Endothelial cell of umbilical vein (primary cell): Measurements from ENCODE around the gene NR5A2. TPM values are rescaled to one million over a fixed set of nuclear protein-coding genes. Genes with fewer than 3 reads are reported as not detected.

Experiments used
- BruUV-seq: library from RNA; stranded (reverse); fragments of 400-500 nt; replicated peaks from 2 replicates; lab custom pipeline; 2021; lab: Mats Ljungman, UMichigan
- CTCF ChIA-PET: fragments of 300-600, 350-600 bp; sonication (Branson Sonifier 250); formaldehyde crosslinking; loops from one replicate; lab custom pipeline; 2021; ENCODE audit warnings: antibody characterized with exemption, inconsistent platforms; lab: Charles Lee
- POLR2A ChIA-PET: fragments of 300-600, 350-600 bp; sonication (Branson Sonifier 250); formaldehyde crosslinking; loops from one replicate; lab custom pipeline; 2021; ENCODE audit warnings: antibody characterized with exemption, inconsistent platforms; lab: Charles Lee
- DNase-seq: peaks from one replicate; pipeline ENCODE4 v3.0.0-alpha.2; 2011; ENCODE audit warnings: low read depth, low spot score
- FAIRE-seq: peaks from 2 replicates; lab custom pipeline; 2011; peaks lifted over from hg19 to GRCh38; lab: Jason Lieb, UNC
- H2AFZ ChIP-seq: 2 replicates; pipeline ENCODE4 v1.6.0; 2012; ENCODE audit warnings: low read depth, low read length, control low read depth, inconsistent platforms
- H3K27ac ChIP-seq: 2 replicates; pipeline ENCODE4 v1.5.1; 2011; ENCODE audit warnings: low read depth, mild to moderate bottlenecking, control low read depth, low read length, moderate library complexity; ENCODE audit not compliant: insufficient read depth
- H3K27me3 ChIP-seq, 2 experiments: 2 replicates each; pipeline versions ENCODE4 v1.6.0 to v1.6.1; 2011; ENCODE audit warnings: low read length in 2 of 2, mixed read lengths in 1 of 2; ENCODE audit not compliant: control insufficient read depth in 2 of 2, insufficient read depth in 2 of 2
- H3K36me3 ChIP-seq, 2 experiments: 2 replicates in 1 of 2; 3 replicates in 1 of 2; pipeline ENCODE4 v1.5.1; 2011; ENCODE audit warnings: low read length in 2 of 2, mild to moderate bottlenecking in 1 of 2, moderate library complexity in 1 of 2; ENCODE audit not compliant: control insufficient read depth in 2 of 2, insufficient read depth in 2 of 2; ENCODE audit errors: extremely low read depth in 1 of 2
- H3K4me1 ChIP-seq: 3 replicates; pipeline ENCODE4 v1.5.1; 2011; ENCODE audit warnings: mild to moderate bottlenecking, low read length; ENCODE audit not compliant: control insufficient read depth, insufficient read depth; ENCODE audit errors: extremely low read depth
- H3K4me2 ChIP-seq: 2 replicates; pipeline ENCODE4 v1.6.1; 2011; ENCODE audit warnings: low read length, control low read depth, mixed read lengths; ENCODE audit not compliant: insufficient read depth
- H3K4me3 ChIP-seq, 3 experiments: fragments of 200-600 bp in 1 of 3; sonication (generic), shearing (Covaris generic) in 1 of 3; replicated peaks in 1 of 3; 2 replicates each; pipeline ENCODE4 v1.5.1; 2011 to 2016; ENCODE audit warnings: control low read depth in 3 of 3, low read length in 3 of 3, mild to moderate bottlenecking in 2 of 3, inconsistent platforms in 1 of 3, low read depth in 1 of 3, moderate library complexity in 1 of 3; ENCODE audit not compliant: insufficient read depth in 1 of 3
- H3K79me2 ChIP-seq: 2 replicates; pipeline ENCODE4 v1.6.0; 2012; ENCODE audit warnings: low read length, inconsistent platforms; ENCODE audit not compliant: control insufficient read depth, insufficient read depth
- H3K9ac ChIP-seq: replicated peaks from 2 replicates; pipeline ENCODE3; 2011; ENCODE audit warnings: low read length, control low read depth; ENCODE audit not compliant: insufficient read depth; ENCODE audit errors: extremely low read depth
- H3K9me1 ChIP-seq: replicated peaks from 3 replicates; pipeline ENCODE4 v1.6.0; 2011; ENCODE audit warnings: mild to moderate bottlenecking, low read length; ENCODE audit not compliant: control insufficient read depth, insufficient read depth; ENCODE audit errors: extremely low read depth
- H3K9me3 ChIP-seq: replicated peaks from 2 replicates; pipeline ENCODE4 v1.5.1; 2012; ENCODE audit warnings: low read length, inconsistent platforms; ENCODE audit not compliant: control insufficient read depth, insufficient read depth
- H4K20me1 ChIP-seq: replicated peaks from 2 replicates; pipeline ENCODE3; 2011; ENCODE audit warnings: mild to moderate bottlenecking, low read length; ENCODE audit not compliant: control insufficient read depth, insufficient read depth; ENCODE audit errors: extremely low read depth
- CTCF ChIP-seq, 2 donors: IDR thresholded peaks; 1 replicate in 1 of 2; 2 replicates in 1 of 2; pipeline ENCODE4 v1.5.1; 2011; ENCODE audit warnings: low read length in 2 of 2, mild to moderate bottlenecking in 2 of 2, moderate library complexity in 2 of 2, control low read depth in 1 of 2, inconsistent platforms in 1 of 2, low read depth in 1 of 2; ENCODE audit not compliant: insufficient read depth in 1 of 2; ENCODE audit errors: extremely low read depth in 1 of 2
- EZH2 ChIP-seq: IDR thresholded peaks from 2 replicates; pipeline ENCODE4 v1.6.1; 2012; ENCODE audit warnings: borderline replicate concordance, low read depth, mild to moderate bottlenecking, moderate library complexity, low read length, inconsistent platforms; ENCODE audit not compliant: severe bottlenecking
- FOS ChIP-seq: IDR thresholded peaks from 2 replicates; pipeline ENCODE4 v1.6.1; 2011; ENCODE audit warnings: mild to moderate bottlenecking, low read length, moderate library complexity, borderline replicate concordance; ENCODE audit not compliant: insufficient read depth
- GATA2 ChIP-seq: IDR thresholded peaks from 2 replicates; pipeline ENCODE4 v1.7.0; 2011; ENCODE audit warnings: low read depth, mild to moderate bottlenecking, moderate library complexity, mixed read lengths, low read length; ENCODE audit not compliant: insufficient read length, insufficient read depth
- JUN ChIP-seq: IDR thresholded peaks from 2 replicates; pipeline ENCODE4 v1.6.1; 2011; ENCODE audit warnings: borderline replicate concordance, low read depth; ENCODE audit not compliant: insufficient read length, insufficient read depth
- MYC ChIP-seq: IDR thresholded peaks from one replicate; pipeline ENCODE4 v1.6.1; 2011; ENCODE audit warnings: mild to moderate bottlenecking, low read depth, low read length
- POLR2A ChIP-seq: IDR thresholded peaks from 2 replicates; pipeline ENCODE4 v1.6.1; 2012; ENCODE audit warnings: low read depth, mild to moderate bottlenecking, control low read depth, low read length
- POLR2AphosphoS5 ChIP-seq: IDR thresholded peaks from 2 replicates; pipeline ENCODE4 v1.6.1; 2012; ENCODE audit warnings: low read depth, mild to moderate bottlenecking, control low read depth, low read length, moderate library complexity; ENCODE audit not compliant: insufficient read depth
- dilution Hi-C: fragments of 300-500 bp; cut with MboI; formaldehyde crosslinking; loops from one replicate; pipeline ENCODE4 v1.15.0; 2019; ENCODE audit warnings: low sequenced_read_pairs; ENCODE audit not compliant: extremely low pct_ligation_motif_present
- intact Hi-C: fragments of 100-400 bp; cut with micrococcal nuclease; formaldehyde crosslinking; loops from one replicate; pipeline ENCODE4 v1.10.0; 2022
- polyA plus RNA-seq, 4 experiments: library from polyadenylated mRNA; depleted of rRNA in 3 of 4; stranded (reverse) in 3 of 4; unstranded in 1 of 4; fragments of >200 nt; gene quantifications; 2 replicates each; pipeline versions ENCODE4 v1.2.1 to v1.2.3, GENCODE V29; 2011 to 2012; ENCODE audit warnings: missing spikeins in 1 of 4
- total RNA-seq: library from RNA; stranded (reverse); gene quantifications from 2 replicates; pipeline ENCODE4 v1.2.3, GENCODE V29; 2021
- TF ChIP-seq, protein P1 (sequence below): IDR thresholded peaks from 2 replicates; pipeline ENCODE4 v1.6.1; 2011; ENCODE audit not compliant: insufficient read depth, insufficient read length

Gene NR5A2
- total and polyA plus RNA-seq, 2 donors (not counting 3 experiments of a cell fraction or from before 2014, with no cell fraction given) = 3.4 to 12.1 TPM

DNA sequence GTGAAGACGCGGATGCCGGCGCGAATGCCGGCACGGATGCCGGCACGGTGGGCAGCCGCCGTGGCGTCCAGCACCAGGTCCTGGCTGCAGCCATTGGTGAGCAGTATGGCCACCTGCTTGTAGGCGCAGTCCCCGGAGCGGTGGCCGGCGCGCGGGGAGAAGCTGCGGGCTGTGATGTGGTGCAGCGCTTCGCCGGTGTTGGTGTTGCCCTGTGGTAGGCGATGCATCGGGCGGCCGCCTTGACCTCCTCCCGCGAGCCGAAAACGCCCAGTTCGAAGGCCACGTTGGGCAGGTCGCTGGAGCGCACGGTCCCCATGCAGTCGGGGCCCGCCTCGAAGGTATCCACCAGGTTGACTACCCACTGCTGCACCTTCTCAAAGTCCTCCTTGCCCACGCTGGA, 120.2 kb downstream of the NR5A2 start:
- H3K4me1 ChIP-seq = no peaks in the 10 kb centered on the region
- no peak for DNase-seq
- no peaks in the 10 kb centered on the region for H3K9me3 ChIP-seq
- H3K36me3 ChIP-seq = no peaks in the 10 kb centered on the region
- TF ChIP-seq JUN (no peak), POLR2A (no peak)
- TF ChIP-seq, protein P1, sequence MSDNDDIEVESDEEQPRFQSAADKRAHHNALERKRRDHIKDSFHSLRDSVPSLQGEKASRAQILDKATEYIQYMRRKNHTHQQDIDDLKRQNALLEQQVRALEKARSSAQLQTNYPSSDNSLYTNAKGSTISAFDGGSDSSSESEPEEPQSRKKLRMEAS = no peak
- no peak overlapping the region for H3K4me3 ChIP-seq
- dilution Hi-C loops = no loop called here
- ChIA-PET POLR2A (no interaction called here), CTCF (interaction anchor here (1.0 to 1.7 kb wide), 2 partner anchors 8 to 128 kb away, joined by 3 to 5 read pairs; no protein-coding TSS in a partner anchor)
- no TSS peak for BruUV-seq
- intact Hi-C loops = no loop called here
- no peaks in the 10 kb centered on the region for H3K27me3 ChIP-seq
- no peaks in the 10 kb centered on the region for H3K9me1 ChIP-seq
- H2AFZ ChIP-seq = no peak overlapping the region
- no peak overlapping the region for H3K9ac ChIP-seq
- no peaks in the 10 kb centered on the region for H3K79me2 ChIP-seq
- no peak for FAIRE-seq
- H3K27ac ChIP-seq = no peak overlapping the region
- H3K4me2 ChIP-seq = no peak overlapping the region
- H4K20me1 ChIP-seq = no peaks in the 10 kb centered on the region

DNA sequence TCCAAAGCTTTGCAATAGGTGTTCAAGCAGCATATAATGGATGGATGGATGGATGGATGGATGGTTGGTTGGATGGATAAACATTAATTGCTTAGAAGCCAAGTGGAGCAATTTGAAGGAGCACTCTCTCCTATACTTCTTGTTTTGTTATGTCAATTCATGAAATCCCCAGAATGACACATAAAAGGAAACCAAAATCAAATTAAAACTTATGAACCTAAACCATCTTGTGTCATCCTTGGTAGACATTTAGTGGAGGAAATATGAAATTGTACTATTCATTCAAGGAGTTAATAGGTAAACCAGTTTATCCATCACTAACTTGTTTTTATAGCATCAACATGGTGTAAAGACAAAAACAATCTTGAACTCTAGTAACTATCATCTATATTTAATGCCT, 122.5 kb downstream of the NR5A2 start:
- DNase-seq = no peak
- Histone ChIP-seq H3K9me1 (no peaks in the 10 kb centered on the region), H3K27me3 (no peaks in the 10 kb centered on the region), H4K20me1 (no peaks in the 10 kb centered on the region), H3K4me1 (peaks cover 12% of the 10 kb centered on the region), H3K79me2 (no peaks in the 10 kb centered on the region), H3K4me3 (no peak overlapping the region), H3K9ac (no peak overlapping the region), H3K9me3 (no peaks in the 10 kb centered on the region), H2AFZ (no peak overlapping the region), H3K27ac (no peak overlapping the region), H3K36me3 (no peaks in the 10 kb centered on the region), H3K4me2 (no peak overlapping the region)
- ChIA-PET POLR2A (no interaction called here), CTCF (no interaction called here)
- BruUV-seq = no TSS peak
- no peak for FAIRE-seq
- dilution Hi-C loops (no loop called here), intact Hi-C loops (loop anchor here (5.0 kb wide), 1 partner anchor 92 kb away; no protein-coding TSS in a partner anchor)
- TF ChIP-seq, protein P1 = no peak
- TF ChIP-seq POLR2A = no peak
- no peak for TF ChIP-seq FOS
- TF ChIP-seq MYC = no peak
- no peak for TF ChIP-seq CTCF (IDR thresholded peaks at IDR 0.05; ENCODE audit: extremely low read depth in 1 of 2, insufficient read depth in 1 of 2, low read depth in 1 of 2, low read length in 2 of 2)
- no peak for TF ChIP-seq JUN
- TF ChIP-seq EZH2 = no peak
- TF ChIP-seq GATA2 = no peak
- TF ChIP-seq POLR2AphosphoS5 = no peak
